ENCODE data around the gene C13orf42.

C13orf42 gene

GRCh38 chr13:51111174-51111573 lies at the start of gene C13orf42:
TSS of gene C13orf42 (minus strand) at chr13:51111274. CDS start at chr13:51111209, 65 bp downstream.
- H3K4me3 ChIP-seq (ENCODE audit: low read depth, low read length), result no peak within 1 kb of the TSS

- no peak overlapping the region for H3K4me3 ChIP-seq (ENCODE audit: low read depth, low read length)
These were observed 47.9 kb upstream of the C13orf42 start for GRCh38 chr13:51158880-51159518.

- H3K4me3 ChIP-seq (ENCODE audit: low read depth, low read length), result no peak overlapping the region
These were observed 47.3 kb upstream of the C13orf42 start for GRCh38 chr13:51158365-51158764.

GRCh38 chr13:51156648-51157047 lies 45.6 kb upstream of the C13orf42 start:
- H3K4me3 ChIP-seq (ENCODE audit: low read depth, low read length), result no peak overlapping the region

- H3K4me3 ChIP-seq (ENCODE audit: low read depth, low read length), result no peak overlapping the region
These were observed 44.9 kb upstream of the C13orf42 start for GRCh38 chr13:51155776-51156515.

DNA sequence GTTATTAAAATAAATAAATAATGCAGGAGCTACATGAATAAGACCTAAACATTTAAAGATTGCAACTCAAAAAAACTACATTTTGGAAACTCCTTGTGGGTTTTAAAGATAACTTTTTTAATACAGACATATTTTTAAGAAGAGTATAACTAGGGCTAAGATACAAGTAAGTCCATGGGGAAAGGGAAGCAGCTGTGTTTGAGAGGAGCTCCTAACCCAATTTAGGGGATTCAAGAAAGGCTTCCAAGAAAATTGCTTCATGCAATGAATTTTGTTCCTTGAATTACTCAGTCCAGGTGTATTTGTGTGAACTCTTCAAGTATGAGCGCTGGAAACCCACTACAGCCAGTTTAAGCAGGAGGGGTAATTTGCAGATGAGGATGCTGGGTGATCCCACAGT lies 44.1 kb upstream of the C13orf42 start:
- no peak overlapping the region for H3K4me3 ChIP-seq (ENCODE audit: low read depth, low read length)

DNA sequence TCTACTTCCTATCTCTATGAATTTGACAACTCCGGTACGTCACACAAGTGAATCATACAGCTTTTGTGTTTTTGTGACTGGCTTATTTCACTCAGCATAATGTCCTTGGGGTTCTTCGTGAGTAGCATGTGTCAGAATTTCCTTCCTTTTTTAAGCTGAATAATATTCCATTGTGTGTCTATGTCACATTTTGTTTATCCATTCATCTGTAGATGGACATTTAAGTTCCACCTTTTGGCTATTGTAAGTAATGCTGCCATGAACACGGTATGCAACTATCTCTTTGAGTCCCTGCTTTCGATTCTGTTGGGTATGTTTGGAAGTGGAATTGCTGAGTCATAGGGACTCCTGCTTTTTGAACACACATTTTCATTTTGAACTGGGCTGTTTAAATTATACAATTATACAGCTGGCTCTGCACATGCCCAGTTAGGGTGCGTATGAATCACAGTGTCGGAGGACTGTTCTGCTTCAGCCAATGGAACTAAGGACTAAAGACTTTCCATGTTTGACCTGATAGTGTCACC lies 43.0 kb upstream of the C13orf42 start:
- no peak overlapping the region for H3K4me3 ChIP-seq (ENCODE audit: low read depth, low read length)

GRCh38 chr13:51153527-51153926 lies 42.5 kb upstream of the C13orf42 start:
- no peak overlapping the region for H3K4me3 ChIP-seq (ENCODE audit: low read depth, low read length)

GRCh38 chr13:51152701-51153100 lies 41.6 kb upstream of the C13orf42 start:
- no peak overlapping the region for H3K4me3 ChIP-seq (ENCODE audit: low read depth, low read length)

DNA sequence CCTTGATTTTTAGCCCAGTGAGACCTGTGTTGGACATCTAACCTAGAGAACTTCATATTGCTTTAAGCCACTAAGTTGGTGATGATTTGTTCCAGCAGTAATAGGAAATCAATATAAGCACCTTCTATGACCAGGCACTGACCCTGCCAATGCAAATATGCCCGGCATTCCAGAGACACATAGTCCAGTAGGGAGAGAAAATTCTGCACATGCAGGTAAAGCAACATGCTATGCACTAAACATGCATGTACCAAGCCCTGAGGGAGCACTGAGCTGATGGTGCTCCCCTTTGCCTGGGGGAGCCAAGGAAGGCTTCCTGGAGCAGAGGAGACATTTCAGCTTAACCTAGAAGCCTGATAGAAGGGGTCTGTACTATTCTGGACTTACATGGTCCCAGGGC lies 40.4 kb upstream of the C13orf42 start:
- H3K4me3 ChIP-seq (ENCODE audit: low read depth, low read length), result no peak overlapping the region

GRCh38 chr13:51148952-51149573 lies 38.0 kb upstream of the C13orf42 start:
- no peak overlapping the region for H3K4me3 ChIP-seq (ENCODE audit: low read depth, low read length)

DNA sequence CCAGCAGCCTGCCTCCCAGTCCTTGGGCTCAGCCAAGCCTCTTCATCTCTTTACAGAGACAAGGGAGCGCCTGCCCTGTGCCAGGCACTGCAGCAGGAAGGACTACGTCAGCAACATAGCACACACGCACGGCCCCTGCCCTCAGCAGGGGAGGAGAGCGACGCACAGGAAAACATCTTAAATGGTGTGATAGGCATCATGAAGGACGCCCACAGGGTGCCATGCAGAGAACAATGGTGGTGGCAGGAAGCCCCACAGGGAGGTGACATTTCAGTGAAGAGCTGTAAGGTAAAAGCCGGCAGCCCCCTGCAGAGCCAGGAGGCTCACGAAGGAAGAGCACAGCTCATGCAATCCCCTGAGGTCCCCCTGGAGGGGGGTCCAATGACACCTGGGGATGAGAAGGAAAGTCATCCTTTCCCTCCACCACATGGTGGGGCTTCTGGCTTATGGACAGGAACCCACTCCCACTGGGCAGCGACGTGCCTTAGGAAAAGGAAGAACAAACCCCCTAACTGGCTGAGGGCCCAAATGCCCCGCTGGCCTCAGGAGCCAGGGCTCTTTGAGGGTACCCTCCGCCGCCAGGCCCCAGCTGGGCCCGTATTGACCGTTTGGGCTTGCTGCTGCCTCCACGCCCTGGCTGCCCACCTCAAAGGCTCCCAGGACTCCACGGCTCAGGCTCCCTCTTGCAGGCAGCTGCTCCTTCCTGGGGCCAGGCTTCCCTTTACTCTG lies 37.3 kb upstream of the C13orf42 start:
- no peak overlapping the region for H3K4me3 ChIP-seq (ENCODE audit: low read depth, low read length)

- H3K4me3 ChIP-seq (ENCODE audit: low read depth, low read length), result no peak overlapping the region
These were observed 36.7 kb upstream of the C13orf42 start for GRCh38 chr13:51147732-51148131.

GRCh38 chr13:51146667-51147066 lies 35.6 kb upstream of the C13orf42 start:
- no peak overlapping the region for H3K4me3 ChIP-seq (ENCODE audit: low read depth, low read length)

DNA sequence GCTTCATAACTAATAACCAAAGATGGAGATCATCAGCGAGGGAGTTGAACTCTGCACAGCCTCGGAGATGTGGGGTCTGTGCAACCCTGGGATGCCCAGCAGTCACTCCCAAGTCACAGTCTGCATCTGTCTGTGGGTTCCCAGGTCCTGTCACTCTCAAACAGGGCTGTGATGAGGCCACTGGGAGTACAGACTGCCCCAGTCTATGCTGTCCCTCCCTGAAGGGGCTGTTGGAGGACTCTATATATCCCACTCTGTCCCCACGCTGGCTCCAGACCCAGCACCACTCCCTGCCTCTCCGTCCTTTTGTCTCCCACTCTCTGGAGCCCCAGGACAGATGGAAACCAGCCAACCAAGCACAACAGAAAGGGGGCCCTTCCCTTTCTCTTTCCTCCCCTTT lies 26.2 kb upstream of the C13orf42 start:
- H3K4me3 ChIP-seq (ENCODE audit: low read depth, low read length), result no peak overlapping the region

DNA sequence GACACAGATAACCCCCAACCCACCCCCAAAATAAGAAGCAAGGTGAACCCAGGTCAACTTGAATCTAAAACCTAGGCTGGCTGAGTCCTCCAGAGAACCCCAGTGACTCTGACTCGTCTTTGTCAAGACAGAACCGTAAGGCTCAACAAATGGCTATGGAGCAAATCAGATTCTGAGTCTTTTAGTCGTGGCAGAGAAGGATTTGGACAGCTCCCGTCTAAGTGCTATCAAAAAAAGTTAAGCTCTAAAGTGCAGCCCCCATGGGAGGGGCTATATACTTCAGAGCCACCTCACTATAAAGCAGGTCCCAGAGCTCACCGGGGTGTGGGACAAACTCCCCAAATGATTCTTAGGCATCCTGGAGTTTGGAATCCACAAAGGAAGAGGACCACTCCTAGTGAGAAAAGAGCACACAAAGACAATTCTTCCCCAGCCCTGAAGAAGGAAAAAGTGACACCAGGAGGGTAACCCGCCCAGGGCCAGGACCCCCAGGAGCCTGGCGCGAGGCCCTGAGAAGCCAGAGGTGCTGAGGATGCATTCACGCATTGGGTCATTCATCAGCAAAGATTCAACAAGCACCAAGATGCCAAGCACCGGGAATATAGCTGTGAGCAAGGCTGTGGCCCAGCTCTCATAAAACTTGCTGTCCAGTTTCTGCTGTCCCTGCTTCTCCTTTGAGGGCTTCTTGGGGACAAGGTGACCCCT lies 25.4 kb upstream of the C13orf42 start:
- H3K4me3 ChIP-seq (ENCODE audit: low read depth, low read length), result no peak overlapping the region

DNA sequence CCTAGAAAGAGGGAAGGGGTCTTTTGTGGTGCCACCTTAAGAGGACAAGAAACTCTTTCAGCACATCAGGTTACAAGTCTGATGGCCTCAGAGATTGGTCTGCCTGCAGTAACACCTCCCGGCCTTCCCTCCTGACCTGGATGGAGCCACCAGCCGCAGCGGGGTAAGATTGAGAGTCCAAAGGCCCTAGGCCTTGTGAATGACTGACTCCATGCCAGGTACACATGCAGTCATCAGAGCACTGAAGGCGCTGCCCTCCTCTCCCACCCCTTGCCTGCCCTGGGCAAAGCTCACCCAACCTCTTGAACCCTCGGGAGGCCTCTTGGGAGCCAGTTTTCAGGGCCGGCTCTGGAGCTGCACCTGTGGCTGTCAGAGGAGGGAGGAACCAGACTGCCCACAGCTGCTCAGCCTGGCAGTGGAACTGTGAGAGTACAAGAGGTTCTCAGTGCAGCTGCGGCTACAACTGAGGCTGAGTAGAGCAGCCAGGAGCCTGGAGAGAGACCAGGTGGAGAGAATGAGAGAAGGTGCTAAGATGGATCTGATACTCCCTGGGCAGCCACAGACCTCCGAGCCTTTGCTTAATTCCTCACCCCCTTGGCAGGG lies 23.8 kb upstream of the C13orf42 start:
- H3K4me3 ChIP-seq (ENCODE audit: low read depth, low read length), result no peak overlapping the region

GRCh38 chr13:51130348-51130747 lies 19.3 kb upstream of the C13orf42 start:
- no peak overlapping the region for H3K4me3 ChIP-seq (ENCODE audit: low read depth, low read length)

DNA sequence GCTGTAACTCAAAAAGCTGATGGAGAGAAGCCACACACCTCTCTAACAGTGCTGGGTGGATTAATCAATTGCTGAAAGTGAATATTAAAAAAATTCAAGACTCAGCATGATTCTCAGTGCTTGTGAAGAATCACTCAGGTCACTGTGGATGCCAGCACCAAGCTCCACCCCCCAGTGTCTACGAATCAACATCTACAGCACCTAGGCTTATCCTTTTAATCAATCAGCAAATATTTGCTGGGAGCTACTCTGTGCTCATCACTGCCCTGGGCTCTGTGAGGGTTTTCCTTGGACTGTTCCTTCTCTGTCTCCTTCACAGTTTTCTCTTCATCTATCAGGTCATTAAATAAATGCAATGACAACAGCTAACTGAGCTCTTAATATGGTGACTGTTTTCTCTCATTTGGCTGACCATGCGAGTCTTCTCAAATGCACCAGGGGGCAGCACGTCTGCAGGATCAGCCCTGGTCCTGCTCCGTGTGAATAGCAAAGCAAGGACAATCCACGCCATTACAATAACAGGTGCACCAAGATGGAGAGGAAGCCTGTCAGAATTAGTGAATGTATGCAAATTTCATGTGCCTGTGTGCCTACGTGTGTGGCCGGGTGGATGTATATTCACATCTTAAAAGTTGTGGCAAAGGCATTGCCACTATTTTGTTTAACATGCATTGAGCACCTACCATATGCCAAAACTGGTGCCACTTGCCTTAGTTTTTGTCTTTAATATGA lies 14.6 kb upstream of the C13orf42 start:
- no peak overlapping the region for H3K4me3 ChIP-seq (ENCODE audit: low read depth, low read length)

Data from iPS-11a (cell line).